Spinal cord (tissue), 10 donors: ENCODE results near the gene TMEM208. TPM values are rescaled to one million over a fixed set of nuclear protein-coding genes. Genes with fewer than 3 reads are reported as not detected.

Experiments used
- DNase-seq, 6 donors: peaks; one replicate each; pipeline versions ENCODE4 v3.0.0 to v3.0.0-alpha.2; 2013 to 2015; ENCODE audit warnings: low spot score in 6 of 6, low read depth in 4 of 6
- H3K27ac ChIP-seq: one replicate; pipeline ENCODE4 v1.5.1; 2013; ENCODE audit warnings: low read depth, low read length, control low read depth
- H3K27me3 ChIP-seq: one replicate; pipeline ENCODE4 v1.6.1; 2013; ENCODE audit warnings: low read length; ENCODE audit not compliant: control insufficient read depth, insufficient read depth
- H3K36me3 ChIP-seq: one replicate; pipeline ENCODE4 v1.6.1; 2013; ENCODE audit warnings: low read length; ENCODE audit not compliant: control insufficient read depth, insufficient read depth
- H3K4me1 ChIP-seq: one replicate; pipeline ENCODE4 v1.6.1; 2013; ENCODE audit warnings: low read length; ENCODE audit not compliant: control insufficient read depth, insufficient read depth
- H3K4me3 ChIP-seq: one replicate; pipeline ENCODE4 v1.5.1; 2013; ENCODE audit warnings: low read depth, low read length, control low read depth
- H3K9me3 ChIP-seq: one replicate; pipeline ENCODE4 v1.6.1; 2013; ENCODE audit warnings: low read length; ENCODE audit not compliant: control insufficient read depth, insufficient read depth
- WGBS: methylation state at CpG from one replicate; pipeline ENCODE4 v1.1.5; 2013; ENCODE audit warnings: missing lambda C conversion rate; ENCODE audit not compliant: insufficient coverage; 5-methylcytosine and 5-hydroxymethylcytosine counted together
- polyA plus RNA-seq, 2 donors: library from polyadenylated mRNA; unstranded; fragments of 120-200 nt; gene quantifications; one replicate each; pipeline ENCODE4 v1.2.1, GENCODE V29; 2013; ENCODE audit not compliant: insufficient read length in 2 of 2
- total RNA-seq, 2 donors: library from RNA; depleted of rRNA in 1 of 2; stranded (reverse); fragments of 120-200 nt in 1 of 2; fragments of >200 nt in 1 of 2; gene quantifications; one replicate each; pipeline versions ENCODE4 v1.2.3 to v1.2.4, GENCODE V29; 2013 to 2014
- donor health status: healthy.

TMEM208 gene
- total and polyA plus RNA-seq, 4 donors = 18.8 to 57.4 (median 45.7) TPM

DNA sequence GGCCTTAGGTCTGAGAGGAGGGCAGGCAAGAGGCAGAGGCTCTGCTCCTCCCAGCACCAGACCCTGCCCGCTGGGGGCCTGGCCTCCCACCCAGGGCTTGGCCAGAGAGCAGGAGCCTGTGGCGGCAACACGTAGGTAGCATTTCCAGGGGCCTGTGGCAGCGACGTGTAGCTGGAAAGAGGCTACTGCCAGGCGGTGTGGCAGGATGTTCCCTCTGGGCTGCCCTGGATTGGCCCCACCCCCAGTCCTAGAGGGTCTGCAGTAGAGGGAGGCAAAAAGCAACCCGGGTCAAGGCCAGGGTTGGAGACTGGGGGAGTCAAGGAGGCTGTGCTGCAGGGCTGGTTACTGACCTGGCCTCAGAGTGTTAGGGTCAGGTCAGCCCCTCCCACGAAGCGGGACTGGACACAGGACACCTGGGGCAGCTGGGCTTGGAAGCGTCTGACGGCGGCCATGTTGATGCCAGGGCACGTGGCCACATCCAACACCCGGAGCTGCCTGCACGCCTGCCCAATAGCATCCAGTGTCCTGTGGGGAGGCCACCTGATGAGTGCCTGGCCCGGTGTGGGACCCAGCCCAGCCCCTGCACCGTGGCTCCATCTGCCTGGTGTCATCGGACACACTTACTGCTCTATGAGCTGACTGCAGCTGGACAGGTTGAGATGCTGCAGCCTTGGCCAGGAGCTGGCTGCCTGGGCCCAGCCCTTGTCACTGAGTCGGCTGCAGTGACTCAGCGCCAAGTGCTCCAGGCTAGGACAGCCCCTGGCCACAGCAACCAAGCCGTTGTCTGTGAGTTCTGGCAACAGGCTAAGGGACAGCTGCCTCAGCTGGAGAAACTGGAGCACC, 19.5 kb upstream of the TMEM208 start:
- DNase-seq = no peak
- no peaks in the 10 kb centered on the region for H3K4me1 ChIP-seq
- no peak overlapping the region for H3K27ac ChIP-seq
- no peaks in the 10 kb centered on the region for H3K27me3 ChIP-seq
- no peaks in the 10 kb centered on the region for H3K9me3 ChIP-seq
- WGBS = 78% methylated on average over 20 of the region's 21 CpGs
- no peak overlapping the region for H3K4me3 ChIP-seq
- peaks cover 84% of the 10 kb centered on the region for H3K36me3 ChIP-seq

GRCh38 chr16:67208154-67208896, 18.6 kb upstream of the TMEM208 start:
- WGBS = 94% methylated on average over 8 of the region's 11 CpGs
- H3K27ac ChIP-seq = no peak overlapping the region
- no peak for DNase-seq
- no peaks in the 10 kb centered on the region for H3K4me1 ChIP-seq
- H3K27me3 ChIP-seq = no peaks in the 10 kb centered on the region
- H3K9me3 ChIP-seq = no peaks in the 10 kb centered on the region
- no peak overlapping the region for H3K4me3 ChIP-seq
- peaks cover 80% of the 10 kb centered on the region for H3K36me3 ChIP-seq

DNA sequence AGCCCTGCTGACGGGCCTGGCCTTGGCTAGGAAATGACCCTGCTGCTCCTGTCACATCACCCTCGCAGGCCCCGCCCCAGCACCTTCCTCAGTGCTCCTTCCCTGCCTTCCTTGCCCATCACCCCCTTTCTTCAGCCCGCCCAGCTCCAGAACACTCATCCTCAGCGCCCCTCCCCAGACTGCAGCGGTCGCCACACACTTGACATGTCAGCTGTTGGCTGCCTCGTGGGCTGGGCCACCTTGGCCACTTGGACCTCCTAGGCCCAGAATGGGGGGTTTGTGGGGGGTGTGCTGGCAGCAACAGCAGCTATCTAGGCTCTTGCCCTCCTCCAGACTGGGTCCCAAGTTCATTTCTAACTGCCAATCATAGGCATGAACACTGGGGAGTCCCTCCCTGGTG, 17.4 kb upstream of the TMEM208 start:
- H3K27ac ChIP-seq = no peak overlapping the region
- peaks cover 75% of the 10 kb centered on the region for H3K36me3 ChIP-seq
- WGBS = 72% methylated on average over 6 of the region's 8 CpGs
- no peak overlapping the region for H3K4me3 ChIP-seq
- DNase-seq = no peak
- no peaks in the 10 kb centered on the region for H3K4me1 ChIP-seq
- H3K27me3 ChIP-seq = no peaks in the 10 kb centered on the region
- H3K9me3 ChIP-seq = no peaks in the 10 kb centered on the region

DNA sequence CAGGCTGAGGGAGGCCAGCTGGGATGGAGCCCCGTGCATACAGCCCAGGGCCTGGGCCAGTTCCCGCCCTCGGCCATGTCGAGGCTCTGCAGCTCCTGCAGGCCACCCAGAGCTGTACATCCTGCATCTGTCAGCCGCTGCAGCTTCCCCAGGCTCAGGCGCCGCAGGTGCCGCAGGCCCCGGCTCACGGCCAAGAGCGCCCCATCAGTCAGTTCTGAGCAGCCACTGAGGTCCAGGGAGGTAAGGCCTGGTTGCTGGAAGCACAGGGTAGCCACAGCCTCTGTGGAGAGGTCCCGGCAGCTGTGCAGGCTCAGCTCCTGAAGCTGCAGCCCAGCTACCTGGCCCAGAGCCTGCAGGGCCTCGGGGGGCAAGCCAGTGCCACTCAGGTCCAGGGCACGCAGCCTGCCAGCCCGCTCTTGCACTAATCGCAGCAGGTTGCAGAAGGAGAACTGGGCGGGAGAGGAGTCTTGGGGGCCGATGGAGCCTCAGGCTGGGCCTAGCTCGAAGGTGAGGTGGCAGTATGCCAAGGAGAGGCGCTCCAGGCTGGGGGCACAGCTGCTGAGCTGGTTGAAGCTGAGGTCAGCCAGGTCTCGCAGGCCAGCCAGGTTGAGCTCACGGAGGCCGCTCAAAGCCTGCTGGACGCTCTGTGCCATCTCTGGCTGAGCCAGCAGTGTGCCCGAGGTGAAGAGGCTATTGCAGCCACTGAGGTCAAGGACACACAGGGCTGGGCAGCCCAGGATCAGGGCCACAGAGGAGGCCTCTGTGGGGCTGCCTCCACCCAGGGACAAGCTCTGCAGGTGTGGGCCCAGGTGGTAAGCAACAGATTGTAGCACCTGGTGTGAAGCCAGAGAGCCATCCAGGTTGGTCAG, 16.6 kb upstream of the TMEM208 start:
- Histone ChIP-seq H3K9me3 (no peaks in the 10 kb centered on the region), H3K4me3 (no peak overlapping the region), H3K27ac (no peak overlapping the region), H3K27me3 (no peaks in the 10 kb centered on the region), H3K36me3 (peaks cover 78% of the 10 kb centered on the region), H3K4me1 (no peaks in the 10 kb centered on the region)
- DNase-seq = no peak
- 81% methylated on average over 25 of the region's 25 CpGs for WGBS

DNA sequence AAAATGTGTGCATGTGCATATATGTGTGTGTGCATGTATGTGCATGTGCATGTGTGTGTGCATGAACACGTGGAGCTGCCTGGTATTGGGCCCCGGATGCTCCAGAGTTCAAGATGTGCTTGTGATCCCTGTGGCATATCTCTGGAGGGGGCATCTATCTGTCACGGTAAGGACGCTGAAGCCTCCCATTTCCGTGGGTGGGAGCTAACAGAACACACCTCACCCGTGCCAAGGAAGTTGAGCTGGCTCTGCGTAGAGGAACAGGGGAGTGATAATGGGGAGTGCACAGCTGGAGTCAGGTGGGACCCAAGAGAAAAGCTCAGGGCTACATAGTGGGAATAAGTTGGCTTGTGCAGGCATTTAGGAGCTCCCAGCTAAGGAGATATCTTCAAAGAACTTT, 15.3 kb upstream of the TMEM208 start:
- DNase-seq = no peak
- WGBS = 81% methylated on average over 7 of the region's 7 CpGs
- peaks cover 77% of the 10 kb centered on the region for H3K36me3 ChIP-seq

DNA sequence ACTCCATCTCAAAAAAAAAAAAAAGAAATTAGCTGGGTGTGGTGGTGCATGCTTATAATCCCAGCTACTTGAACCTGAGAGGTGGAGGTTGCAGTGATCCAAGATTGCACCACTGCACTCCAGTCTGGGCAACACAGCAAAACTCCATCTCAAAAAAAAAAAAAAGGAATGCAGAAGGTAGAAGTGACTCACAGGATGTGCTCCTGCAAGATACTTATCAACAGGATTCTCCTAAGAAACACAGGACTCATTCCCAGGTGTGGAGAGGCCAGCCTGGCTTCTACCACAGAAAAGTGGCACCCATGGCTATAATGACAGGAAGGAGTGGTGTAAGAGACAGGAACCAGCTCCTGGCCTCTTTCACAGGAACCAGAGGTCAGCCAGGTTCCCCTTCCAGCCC, 14.2 kb upstream of the TMEM208 start:
- no peaks in the 10 kb centered on the region for H3K27me3 ChIP-seq
- H3K4me1 ChIP-seq = no peaks in the 10 kb centered on the region
- H3K27ac ChIP-seq = no peak overlapping the region
- no peak for DNase-seq
- peaks cover 75% of the 10 kb centered on the region for H3K36me3 ChIP-seq
- H3K4me3 ChIP-seq = no peak overlapping the region
- no peaks in the 10 kb centered on the region for H3K9me3 ChIP-seq

More for the DNA sequence above, 15.3 kb upstream of the TMEM208 start:
- H3K27ac ChIP-seq = no peak overlapping the region
- H3K4me1 ChIP-seq = no peaks in the 10 kb centered on the region
- H3K9me3 ChIP-seq = no peaks in the 10 kb centered on the region
- H3K27me3 ChIP-seq = no peaks in the 10 kb centered on the region
- H3K4me3 ChIP-seq = no peak overlapping the region

DNA sequence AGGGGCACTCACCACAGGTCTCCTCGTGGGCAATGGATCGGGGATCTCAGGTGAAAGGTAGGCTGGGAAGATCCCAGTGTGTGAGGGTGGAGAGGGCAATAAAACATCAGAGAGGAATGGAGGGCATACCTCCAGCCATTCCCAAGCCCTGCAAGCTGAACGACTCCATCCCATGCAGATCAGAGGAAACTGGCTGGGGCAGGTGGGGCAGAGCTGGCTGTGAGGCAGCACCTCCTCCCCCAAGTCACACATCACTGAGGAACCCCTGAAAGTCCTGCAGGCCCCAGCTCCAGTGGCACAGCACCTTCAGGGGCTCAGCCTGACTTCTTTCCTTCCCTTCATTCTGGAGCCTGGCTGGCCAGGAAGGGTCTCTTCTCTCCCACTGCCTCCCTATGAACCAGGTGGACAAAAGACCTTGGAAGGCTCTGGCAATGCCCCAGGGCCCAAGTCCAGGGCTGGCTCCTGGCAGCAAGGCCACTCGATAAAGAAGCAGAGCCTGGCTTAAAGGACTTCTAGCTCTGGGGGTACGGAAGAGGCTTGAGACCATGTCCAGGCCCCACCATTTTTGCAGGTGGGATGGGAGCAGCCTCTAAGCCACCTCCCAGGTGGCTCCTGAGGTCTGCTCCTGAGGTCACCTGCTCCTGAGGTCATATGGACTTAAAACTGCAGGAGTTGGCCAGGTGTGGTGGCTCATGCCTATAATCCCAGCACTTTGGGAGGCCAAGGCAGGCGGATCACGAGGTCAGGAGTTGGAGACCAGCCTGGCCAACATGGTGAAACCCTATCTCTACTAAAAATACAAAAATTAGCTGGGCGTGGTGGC, 13.5 kb upstream of the TMEM208 start:
- H3K4me1 ChIP-seq = no peaks in the 10 kb centered on the region
- DNase-seq = no peak
- peaks cover 68% of the 10 kb centered on the region for H3K36me3 ChIP-seq
- H3K9me3 ChIP-seq = no peaks in the 10 kb centered on the region
- no peaks in the 10 kb centered on the region for H3K27me3 ChIP-seq
- H3K27ac ChIP-seq = no peak overlapping the region
- WGBS = 64% methylated on average over 5 of the region's 8 CpGs
- H3K4me3 ChIP-seq = no peak overlapping the region

DNA sequence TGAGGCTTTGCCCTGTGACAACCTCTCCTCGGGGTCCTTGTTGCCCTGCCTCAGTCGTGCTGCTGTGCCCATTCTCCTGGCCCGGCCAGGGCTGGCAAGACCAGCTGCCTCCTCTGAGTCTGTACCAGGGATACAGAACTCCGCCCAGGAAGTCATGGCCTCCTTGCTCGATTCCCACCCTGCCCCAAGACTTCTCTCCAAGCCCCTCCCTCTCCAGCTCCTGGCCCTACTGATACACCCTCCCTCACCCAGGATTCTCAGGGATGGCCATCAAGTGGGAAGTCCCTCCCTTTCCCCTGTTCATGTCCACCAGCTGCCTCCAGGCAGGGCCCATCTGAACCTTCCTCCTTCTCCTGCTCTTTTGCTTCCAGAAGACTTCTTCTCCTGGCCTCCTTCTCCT, 11.2 kb upstream of the TMEM208 start:
- Histone ChIP-seq H3K4me3 (no peak overlapping the region), H3K4me1 (no peaks in the 10 kb centered on the region), H3K27me3 (no peaks in the 10 kb centered on the region), H3K9me3 (no peaks in the 10 kb centered on the region), H3K27ac (no peak overlapping the region), H3K36me3 (peaks cover 45% of the 10 kb centered on the region)
- whole genome bisulfite sequencing = 67% methylated on average over 5 of the region's 5 CpGs
- no peak for DNase-seq
